ENCODE data around the gene PPP2R2C. TPM values are rescaled to one million over a fixed set of nuclear protein-coding genes. Genes with fewer than 3 reads are reported as not detected.

The PPP2R2C gene
- total RNA-seq, 5 donors from 2014 or later (not counting 1 experiment from before 2014, with no cell fraction given): 0.20 TPM; not detected in 4

DNA sequence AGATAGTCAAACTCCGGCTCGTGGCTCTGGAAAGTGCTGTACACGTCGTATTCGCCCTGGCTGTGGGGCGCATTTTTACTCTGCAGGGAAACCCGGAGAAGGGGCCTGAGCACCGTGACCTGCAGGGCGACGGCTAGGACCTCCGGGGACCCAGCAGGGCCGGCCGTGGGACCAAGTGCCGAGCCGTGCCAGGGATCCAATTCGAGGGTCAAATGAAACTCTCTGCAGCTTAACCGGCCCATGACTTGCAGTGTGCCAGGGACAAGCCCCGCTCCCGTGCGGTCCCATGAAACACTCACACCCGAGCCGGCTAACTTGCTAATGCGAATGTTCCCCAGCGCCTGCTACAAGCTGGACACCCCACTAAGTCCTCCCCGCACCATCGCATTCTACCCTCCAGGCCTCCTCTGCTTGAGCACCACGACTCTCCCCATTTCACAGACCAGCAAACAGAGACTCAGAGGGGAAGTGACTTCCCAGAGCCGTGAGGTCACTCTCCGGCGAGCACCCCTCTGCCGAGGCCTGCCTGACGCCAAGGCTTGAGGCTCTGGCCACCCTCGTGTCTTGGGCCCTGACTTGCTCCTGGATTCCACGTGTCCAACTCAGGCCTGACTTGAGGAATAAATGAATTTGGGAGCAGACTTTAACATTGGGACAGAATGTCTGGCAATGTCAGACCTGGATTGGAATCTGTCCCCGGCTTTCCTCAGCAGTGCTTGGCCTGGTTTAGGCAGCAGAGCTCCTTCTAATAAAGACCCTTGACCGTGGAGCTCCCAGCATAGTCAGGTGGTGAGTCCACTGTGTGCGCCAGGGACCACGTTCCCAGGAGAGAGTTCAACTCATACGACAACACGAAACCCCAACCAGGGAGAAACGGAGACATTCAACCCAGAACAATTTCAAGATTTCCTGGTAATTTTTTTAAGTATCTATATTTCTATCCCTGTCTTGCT lies 93.6 kb downstream of the PPP2R2C start:
- ChIA-PET POLR2A (no interaction called here), CTCF (interaction anchor here in 1 of 2 donors (0.5 kb wide), 1 partner anchor 11 kb away, joined by 3 read pairs; no protein-coding TSS in a partner anchor)
- no peak overlapping the region for H3K27ac ChIP-seq (ENCODE audit: low read length)
- H3K4me3 Mint-ChIP-seq: no peak overlapping the region
- H3K27ac Mint-ChIP-seq: no peak overlapping the region
- no peaks in the 10 kb centered on the region for H3K36me3 Mint-ChIP-seq
- peaks cover 0 to 52% of the 10 kb centered on the region in 2 experiments for H3K27me3 ChIP-seq (replicated peaks in 1 of 2; ENCODE audit: control insufficient read depth in 2 of 2, extremely low read depth in 1 of 2, insufficient read depth in 2 of 2, low read length in 1 of 2)
- peaks cover 13 to 39% of the 10 kb centered on the region in 2 donors for H3K27me3 Mint-ChIP-seq
- no peaks in the 10 kb centered on the region for H3K36me3 ChIP-seq (ENCODE audit: control insufficient read depth in 2 of 2, extremely low read depth in 1 of 2, insufficient read depth in 1 of 2, low read length in 1 of 2)
- H3K4me1 Mint-ChIP-seq: no peaks in the 10 kb centered on the region
- DNase-seq (no peak), ATAC-seq (replicated peaks in 1 of 4) (no peak)
- no peaks in the 10 kb centered on the region for H3K9me3 ChIP-seq
- 82% methylated on average over 32 of the region's 41 CpGs for WGBS (ENCODE audit: insufficient coverage)
- no peaks in the 10 kb centered on the region for H3K4me1 ChIP-seq (ENCODE audit: control insufficient read depth in 1 of 2, extremely low read depth in 1 of 2, insufficient read depth in 2 of 2, low read length in 2 of 2)
- no peaks in the 10 kb centered on the region for H3K9me3 Mint-ChIP-seq
- H3K4me3 ChIP-seq (ENCODE audit: control insufficient read depth in 1 of 2, extremely low read depth in 1 of 2, low read length in 1 of 2): no peak overlapping the region

DNA sequence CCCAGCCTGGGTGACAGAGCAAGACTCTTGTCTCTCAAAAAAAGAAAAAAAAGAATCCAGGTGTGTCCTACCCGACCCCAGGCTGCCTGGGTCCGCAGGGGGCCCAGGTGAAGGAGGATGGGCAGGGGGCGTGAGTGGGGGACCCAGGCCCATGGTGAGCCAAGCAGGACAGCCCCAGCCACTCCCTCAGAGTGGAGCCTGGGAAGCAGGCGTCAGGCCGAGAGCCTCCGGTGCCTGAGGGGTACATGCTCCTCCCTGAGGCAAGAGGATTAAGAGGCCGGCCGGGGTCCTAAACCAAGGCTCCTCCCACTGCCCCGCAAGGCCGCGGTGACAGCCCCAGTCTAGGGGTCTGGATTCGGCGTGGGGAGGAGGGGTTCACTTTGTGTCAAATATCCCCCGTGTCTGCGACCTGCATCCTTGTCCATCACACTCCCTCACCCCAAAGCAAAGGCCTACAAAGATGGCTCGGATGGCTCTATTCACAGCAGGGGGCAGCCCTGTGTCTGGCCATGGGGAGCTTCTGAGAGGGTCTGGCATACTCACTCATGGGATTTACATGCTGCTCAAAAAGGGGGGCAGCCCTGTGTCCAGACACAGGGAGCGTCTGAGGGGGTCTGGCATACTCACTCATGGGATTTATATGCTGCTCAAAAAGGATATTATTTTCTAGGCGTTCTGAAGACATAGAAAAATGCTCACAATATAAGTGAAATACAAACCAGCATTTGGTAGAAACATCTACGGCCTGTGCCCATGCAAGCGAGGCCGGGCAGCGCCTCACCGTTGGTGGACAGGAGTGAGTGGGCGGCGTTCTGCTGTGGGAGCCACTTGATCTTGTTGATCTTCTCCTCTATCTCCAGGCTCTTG lies 94.6 kb downstream of the PPP2R2C start:
- H3K9me3 Mint-ChIP-seq: no peaks in the 10 kb centered on the region
- Histone ChIP-seq H3K4me1 (ENCODE audit: control insufficient read depth in 1 of 2, extremely low read depth in 1 of 2, insufficient read depth in 2 of 2, low read length in 2 of 2) (no peaks in the 10 kb centered on the region), H3K4me3 (ENCODE audit: control insufficient read depth in 1 of 2, extremely low read depth in 1 of 2, low read length in 1 of 2) (no peak overlapping the region), H3K9me3 (no peaks in the 10 kb centered on the region), H3K27ac (ENCODE audit: low read length) (no peak overlapping the region), H3K36me3 (ENCODE audit: control insufficient read depth in 2 of 2, extremely low read depth in 1 of 2, insufficient read depth in 1 of 2, low read length in 1 of 2) (no peaks in the 10 kb centered on the region), H3K27me3 (replicated peaks in 1 of 2; ENCODE audit: control insufficient read depth in 2 of 2, extremely low read depth in 1 of 2, insufficient read depth in 2 of 2, low read length in 1 of 2) (peaks cover 0 to 47% of the 10 kb centered on the region in 2 experiments)
- DNase-seq (no peak), ATAC-seq (replicated peaks in 1 of 4) (no peak)
- ChIA-PET CTCF (interaction anchor here in 1 of 2 donors (0.5 kb wide), 1 partner anchor 10 kb away, joined by 3 read pairs; no protein-coding TSS in a partner anchor), POLR2A (no interaction called here)
- no peak overlapping the region for H3K27ac Mint-ChIP-seq
- WGBS (ENCODE audit: insufficient coverage): 71% methylated on average over 11 of the region's 25 CpGs
- no peak overlapping the region for H3K4me3 Mint-ChIP-seq
- no peaks in the 10 kb centered on the region for H3K36me3 Mint-ChIP-seq
- peaks cover 7 to 33% of the 10 kb centered on the region in 2 donors for H3K27me3 Mint-ChIP-seq
- H3K4me1 Mint-ChIP-seq: no peaks in the 10 kb centered on the region

DNA sequence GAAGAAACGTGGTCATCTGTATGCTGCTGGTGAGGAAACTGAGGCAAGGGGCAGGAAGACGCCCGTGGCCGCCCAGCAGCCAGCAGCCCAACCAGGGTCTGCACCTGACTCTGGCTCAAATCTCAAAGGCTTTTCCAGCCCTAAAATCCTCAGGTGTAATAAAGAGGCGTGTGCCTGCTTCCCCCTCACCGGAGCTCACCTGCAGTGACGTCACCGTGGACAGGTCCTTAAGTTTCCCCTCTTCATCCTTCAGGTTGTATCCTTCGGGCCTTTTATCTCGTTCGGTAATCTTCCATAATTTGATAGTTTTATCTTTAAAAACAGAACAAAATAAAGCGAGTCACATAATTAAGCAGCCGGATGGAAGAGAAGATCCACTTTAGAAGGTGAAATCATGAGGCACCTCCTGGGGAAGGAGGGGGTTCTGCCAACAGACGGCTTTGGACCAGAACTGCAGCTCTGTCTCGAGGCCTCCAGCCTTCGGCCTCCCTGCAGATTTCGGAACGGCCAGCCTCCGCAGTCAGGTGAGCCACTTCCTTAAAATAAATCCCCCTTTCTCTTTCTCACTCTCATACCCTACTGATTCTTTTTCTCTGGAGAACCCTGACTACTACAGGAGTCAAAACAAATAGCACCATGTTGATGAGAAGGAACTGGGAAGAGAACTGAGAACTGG lies 96.7 kb downstream of the PPP2R2C start:
- WGBS (ENCODE audit: insufficient coverage): 85% methylated on average over 9 of the region's 19 CpGs
- Histone ChIP-seq H3K9me3 (no peaks in the 10 kb centered on the region), H3K27ac (ENCODE audit: low read length) (no peak overlapping the region), H3K4me1 (ENCODE audit: control insufficient read depth in 1 of 2, extremely low read depth in 1 of 2, insufficient read depth in 2 of 2, low read length in 2 of 2) (no peaks in the 10 kb centered on the region), H3K27me3 (replicated peaks in 1 of 2; ENCODE audit: control insufficient read depth in 2 of 2, extremely low read depth in 1 of 2, insufficient read depth in 2 of 2, low read length in 1 of 2) (peaks cover 0 to 39% of the 10 kb centered on the region in 2 experiments), H3K4me3 (ENCODE audit: control insufficient read depth in 1 of 2, extremely low read depth in 1 of 2, low read length in 1 of 2) (no peak overlapping the region), H3K36me3 (ENCODE audit: control insufficient read depth in 2 of 2, extremely low read depth in 1 of 2, insufficient read depth in 1 of 2, low read length in 1 of 2) (no peaks in the 10 kb centered on the region)
- ChIA-PET CTCF (no interaction called here), POLR2A (no interaction called here)
- Mint-ChIP-seq H3K27me3 (peaks cover 3 to 24% of the 10 kb centered on the region in 2 donors), H3K4me1 (no peaks in the 10 kb centered on the region), H3K27ac (no peak overlapping the region), H3K36me3 (no peaks in the 10 kb centered on the region), H3K4me3 (no peak overlapping the region), H3K9me3 (no peaks in the 10 kb centered on the region)
- ATAC-seq (replicated peaks in 1 of 4) (no peak), DNase-seq (no peak)

DNA sequence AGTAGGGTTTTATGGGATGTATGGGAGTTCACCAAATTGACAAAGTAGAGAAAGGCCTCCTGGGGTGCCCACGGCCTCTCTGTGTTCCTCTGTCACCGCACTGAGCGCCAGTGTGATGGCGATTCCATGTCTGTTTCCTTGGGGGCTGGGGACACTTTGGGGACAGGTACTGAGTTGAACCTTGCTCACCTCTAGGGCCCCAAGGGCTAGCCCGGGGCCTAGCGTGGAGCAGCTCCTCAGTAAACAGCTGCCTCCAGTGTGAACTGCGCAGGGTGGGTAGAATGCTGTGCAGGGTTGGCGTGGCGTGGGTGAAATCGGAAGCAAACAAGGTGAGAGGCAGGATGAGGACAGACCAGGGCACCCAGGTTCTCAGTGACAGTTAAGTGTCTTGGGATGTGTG lies 97.8 kb downstream of the PPP2R2C start:
- Histone ChIP-seq H3K27me3 (replicated peaks in 1 of 2; ENCODE audit: control insufficient read depth in 2 of 2, extremely low read depth in 1 of 2, insufficient read depth in 2 of 2, low read length in 1 of 2) (peaks cover 0 to 40% of the 10 kb centered on the region in 2 experiments), H3K9me3 (no peaks in the 10 kb centered on the region), H3K36me3 (ENCODE audit: control insufficient read depth in 2 of 2, extremely low read depth in 1 of 2, insufficient read depth in 1 of 2, low read length in 1 of 2) (no peaks in the 10 kb centered on the region), H3K4me1 (ENCODE audit: control insufficient read depth in 1 of 2, extremely low read depth in 1 of 2, insufficient read depth in 2 of 2, low read length in 2 of 2) (no peaks in the 10 kb centered on the region), H3K27ac (ENCODE audit: low read length) (no peak overlapping the region), H3K4me3 (ENCODE audit: control insufficient read depth in 1 of 2, extremely low read depth in 1 of 2, low read length in 1 of 2) (no peak overlapping the region)
- POLR2A ChIA-PET: no interaction called here
- Mint-ChIP-seq H3K4me1 (no peaks in the 10 kb centered on the region), H3K27ac (no peak overlapping the region), H3K36me3 (no peaks in the 10 kb centered on the region), H3K4me3 (no peak overlapping the region), H3K9me3 (no peaks in the 10 kb centered on the region), H3K27me3 (peaks cover 3 to 16% of the 10 kb centered on the region in 2 donors)
- WGBS (ENCODE audit: insufficient coverage): 89% methylated on average over 10 of the region's 10 CpGs
- DNase-seq (no peak), ATAC-seq (replicated peaks in 1 of 4) (no peak)
- CTCF ChIA-PET: no interaction called here

DNA sequence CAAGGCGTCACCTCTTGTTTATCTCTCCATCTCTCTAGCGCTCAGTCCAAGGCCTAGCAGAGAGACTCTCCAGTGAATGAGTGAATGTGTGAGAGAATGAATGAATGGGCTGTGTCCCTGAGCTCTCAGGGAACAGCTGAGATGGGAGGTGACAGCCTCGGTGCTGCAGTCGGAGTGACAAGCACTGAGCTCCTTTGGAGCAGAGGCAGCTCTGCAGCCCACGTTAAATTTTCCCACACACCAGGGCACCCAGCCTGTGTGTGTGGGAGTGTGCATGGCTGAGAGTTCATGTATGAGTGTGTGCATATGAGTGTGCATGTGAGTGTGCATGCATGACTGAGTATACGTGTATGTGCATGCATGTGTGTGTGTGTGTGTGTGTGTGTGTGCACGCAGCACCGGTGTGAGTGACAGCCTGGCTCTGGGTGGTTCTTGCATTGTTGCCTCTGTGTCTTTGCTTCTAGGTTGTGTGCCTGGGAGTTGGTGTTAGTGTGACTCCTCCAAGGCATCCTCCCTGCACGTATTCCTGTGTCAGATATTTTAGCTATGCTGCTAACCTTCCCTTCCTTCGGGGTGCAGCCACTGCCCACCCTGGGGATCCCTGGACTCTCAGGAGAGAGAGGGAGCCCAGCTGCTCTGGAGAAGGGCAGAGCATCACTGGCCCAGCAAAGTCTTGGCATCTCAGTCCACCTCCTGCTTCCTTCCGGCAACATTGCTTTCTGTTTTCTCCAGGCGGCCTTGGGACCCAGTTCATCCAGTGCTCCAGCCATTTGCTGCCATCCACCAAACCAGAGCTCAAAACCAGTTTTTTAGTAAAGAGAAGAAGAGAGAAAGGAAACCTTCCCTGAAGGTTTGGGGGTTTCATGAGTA lies 98.6 kb downstream of the PPP2R2C start:
- Mint-ChIP-seq H3K27ac (no peak overlapping the region), H3K4me1 (no peaks in the 10 kb centered on the region), H3K36me3 (no peaks in the 10 kb centered on the region), H3K4me3 (no peak overlapping the region), H3K9me3 (no peaks in the 10 kb centered on the region), H3K27me3 (peaks cover under 1 to 13% of the 10 kb centered on the region in 2 donors)
- peaks cover 0 to 42% of the 10 kb centered on the region in 2 experiments for H3K27me3 ChIP-seq (replicated peaks in 1 of 2; ENCODE audit: control insufficient read depth in 2 of 2, extremely low read depth in 1 of 2, insufficient read depth in 2 of 2, low read length in 1 of 2)
- H3K4me3 ChIP-seq (ENCODE audit: control insufficient read depth in 1 of 2, extremely low read depth in 1 of 2, low read length in 1 of 2): no peak overlapping the region
- ChIA-PET POLR2A (no interaction called here), CTCF (no interaction called here)
- 85% methylated on average over 4 of the region's 12 CpGs for WGBS (ENCODE audit: insufficient coverage)
- DNase-seq (no peak), ATAC-seq (replicated peaks in 1 of 4) (no peak)
- no peaks in the 10 kb centered on the region for H3K9me3 ChIP-seq
- H3K27ac ChIP-seq (ENCODE audit: low read length): no peak overlapping the region
- H3K36me3 ChIP-seq (ENCODE audit: control insufficient read depth in 2 of 2, extremely low read depth in 1 of 2, insufficient read depth in 1 of 2, low read length in 1 of 2): no peaks in the 10 kb centered on the region
- no peaks in the 10 kb centered on the region for H3K4me1 ChIP-seq (ENCODE audit: control insufficient read depth in 1 of 2, extremely low read depth in 1 of 2, insufficient read depth in 2 of 2, low read length in 2 of 2)
